Effector CD8-positive, alpha-beta T cell (primary cell): ENCODE results near the gene MYH7.
A peak's percentile ranks its signal among the peaks of the same experiment; 100 is the strongest.
"Not testable (repeated sequence)": the region's sequence is repeated elsewhere in the genome, so short reads cannot be mapped to it uniquely, and the experiment has no call there.

Experiments
- DNase-seq: peaks from one replicate; lab custom pipeline; 2025; lab: John Stamatoyannopoulos, UW

MYH7 gene

GRCh38 chr14:23386266-23386657 is 49.2 kb downstream of the MYH7 start:
- DNase-seq: not testable (repeated sequence)

GRCh38 chr14:23385642-23386265 is 49.7 kb downstream of the MYH7 start:
- DNase-seq: no peak

GRCh38 chr14:23385244-23385641 is 50.2 kb downstream of the MYH7 start:
- DNase-seq: no peak

GRCh38 chr14:23384364-23385080 is 50.9 kb downstream of the MYH7 start:
- no peak for DNase-seq

- no peak for DNase-seq
These were observed 52.6 kb downstream of the MYH7 start for GRCh38 chr14:23382731-23383440.

- no peak for DNase-seq
These were observed 53.2 kb downstream of the MYH7 start for GRCh38 chr14:23382276-23382675.

GRCh38 chr14:23381871-23382270 is 53.6 kb downstream of the MYH7 start:
- DNase-seq: no peak

- DNase-seq: no peak
These were observed 54.5 kb downstream of the MYH7 start for GRCh38 chr14:23380976-23381375.

GRCh38 chr14:23380197-23380914 is 55.1 kb downstream of the MYH7 start:
- DNase-seq: no peak

GRCh38 chr14:23379366-23380196 is 55.9 kb downstream of the MYH7 start:
- DNase-seq: peak; percentile 52

GRCh38 chr14:23378612-23379220 is 56.7 kb downstream of the MYH7 start:
- no peak for DNase-seq

GRCh38 chr14:23377573-23378563 is 57.6 kb downstream of the MYH7 start:
- no peak for DNase-seq

- DNase-seq: no peak
These were observed 58.3 kb downstream of the MYH7 start for GRCh38 chr14:23377198-23377550.

- no peak for DNase-seq
These were observed 58.8 kb downstream of the MYH7 start, which contains the start of gene CMTM5 for GRCh38 chr14:23376482-23377197. Gene CMTM5, plus strand, starts transcription at chr14:23377046. Its CDS starts 206 bp downstream, at chr14:23377252.

GRCh38 chr14:23375527-23376251 is 59.8 kb downstream of the MYH7 start:
- no peak for DNase-seq

- DNase-seq: no peak
These were observed 62.4 kb downstream of the MYH7 start for GRCh38 chr14:23373041-23373440.

- no peak for DNase-seq
These were observed 63.0 kb downstream of the MYH7 start, which contains the start of gene IL25 for GRCh38 chr14:23372509-23372908. Gene IL25, plus strand, starts transcription at chr14:23372809.

- no peak for DNase-seq
These were observed 63.6 kb downstream of the MYH7 start for GRCh38 chr14:23371865-23372264.
